Colonic mucosa (tissue), 4 donors: ENCODE data around the gene FNDC3A. TPM values are rescaled to one million over a fixed set of nuclear protein-coding genes. Genes with fewer than 3 reads are reported as not detected.

Experiments
- DNase-seq: peaks from one replicate; pipeline ENCODE4 v3.0.0-alpha.2; 2020
- H3K27ac ChIP-seq: fragments of 200-600 bp; one replicate; pipeline ENCODE4 v1.8.0; 2021
- H3K27me3 ChIP-seq: fragments of 200-600 bp; one replicate; pipeline ENCODE4 v1.8.0; 2021
- H3K36me3 ChIP-seq: fragments of 200-600 bp; one replicate; pipeline ENCODE4 v1.8.0; 2021
- H3K4me1 ChIP-seq: fragments of 200-600 bp; one replicate; pipeline ENCODE4 v1.8.0; 2021; ENCODE audit warnings: mild to moderate bottlenecking
- H3K4me3 ChIP-seq: fragments of 200-600 bp; one replicate; pipeline ENCODE4 v1.8.0; 2021
- H3K9ac ChIP-seq, 2 donors: one replicate each; pipeline ENCODE4 v1.7.0; 2013; ENCODE audit warnings: control low read depth in 2 of 2, low read depth in 2 of 2, low read length in 2 of 2
- H3K9me3 ChIP-seq: fragments of 200-600 bp; one replicate; pipeline ENCODE4 v1.8.0; 2021
- intact Hi-C: fragments of 100-400 bp; cut with DNase I; formaldehyde crosslinking; loops from one replicate; pipeline ENCODE4 v1.14.1; 2022
- total RNA-seq, 2 donors: library from RNA; stranded (reverse); fragmentation: NEBNext Ultra II Directional in 1 of 2; extraction: Animal tissue kit (Norgen Biotek cat#: 25700) in 1 of 2; gene quantifications; one replicate each; pipeline ENCODE4 v1.2.1, GENCODE V29; 2021
- TF ChIP-seq, protein P1 (sequence below): fragments of 200-600 bp; IDR thresholded peaks from one replicate; pipeline ENCODE4 v1.8.0; 2022; ENCODE audit warnings: antibody characterized with exemption, mild to moderate bottlenecking
- donor health status: healthy.
- donor health status: DM: no; HTN: no; CAD: no.
- donor health status: DM: no; HTN: no; CAD: no.

FNDC3A gene
- total RNA-seq, 2 donors from 2014 or later, result 33.9 to 55.3 TPM

DNA sequence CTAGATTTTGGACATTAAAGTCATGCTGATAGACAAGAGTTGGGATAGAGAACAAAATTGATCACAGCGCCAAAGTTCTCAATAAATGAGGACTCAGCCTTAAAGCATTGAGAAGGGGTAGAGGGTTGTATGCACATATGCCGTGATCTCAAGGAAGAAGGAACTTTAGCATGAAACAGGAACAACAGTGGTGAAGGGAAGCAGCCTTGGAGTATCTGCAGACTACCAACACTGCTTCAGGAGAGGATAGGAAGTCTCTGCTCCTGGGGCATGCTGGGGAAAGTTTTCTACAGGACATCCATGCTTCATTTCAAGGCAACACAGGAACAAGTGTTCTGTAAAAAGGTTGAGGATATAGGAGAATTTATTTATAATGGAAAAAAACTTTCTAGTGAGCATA is 132.5 kb downstream of the FNDC3A start:
- Histone ChIP-seq H3K4me1 (no peaks in the 10 kb centered on the region), H3K36me3 (no peaks in the 10 kb centered on the region), H3K27me3 (no peaks in the 10 kb centered on the region), H3K9me3 (no peaks in the 10 kb centered on the region), H3K9ac (no peak overlapping the region), H3K4me3 (no peak overlapping the region), H3K27ac (no peak overlapping the region)
- DNase-seq, result no peak
- TF ChIP-seq, protein P1, sequence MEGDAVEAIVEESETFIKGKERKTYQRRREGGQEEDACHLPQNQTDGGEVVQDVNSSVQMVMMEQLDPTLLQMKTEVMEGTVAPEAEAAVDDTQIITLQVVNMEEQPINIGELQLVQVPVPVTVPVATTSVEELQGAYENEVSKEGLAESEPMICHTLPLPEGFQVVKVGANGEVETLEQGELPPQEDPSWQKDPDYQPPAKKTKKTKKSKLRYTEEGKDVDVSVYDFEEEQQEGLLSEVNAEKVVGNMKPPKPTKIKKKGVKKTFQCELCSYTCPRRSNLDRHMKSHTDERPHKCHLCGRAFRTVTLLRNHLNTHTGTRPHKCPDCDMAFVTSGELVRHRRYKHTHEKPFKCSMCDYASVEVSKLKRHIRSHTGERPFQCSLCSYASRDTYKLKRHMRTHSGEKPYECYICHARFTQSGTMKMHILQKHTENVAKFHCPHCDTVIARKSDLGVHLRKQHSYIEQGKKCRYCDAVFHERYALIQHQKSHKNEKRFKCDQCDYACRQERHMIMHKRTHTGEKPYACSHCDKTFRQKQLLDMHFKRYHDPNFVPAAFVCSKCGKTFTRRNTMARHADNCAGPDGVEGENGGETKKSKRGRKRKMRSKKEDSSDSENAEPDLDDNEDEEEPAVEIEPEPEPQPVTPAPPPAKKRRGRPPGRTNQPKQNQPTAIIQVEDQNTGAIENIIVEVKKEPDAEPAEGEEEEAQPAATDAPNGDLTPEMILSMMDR, result no peak
- intact Hi-C loops, result no loop called here

GRCh38 chr13:49110122-49110912 is 134.6 kb downstream of the FNDC3A start:
- intact Hi-C loops, result loop anchor here (5.0 kb wide), 1 partner anchor 138 kb away; no protein-coding TSS in a partner anchor
- H3K4me1 ChIP-seq, result peaks cover 5% of the 10 kb centered on the region
- H3K9ac ChIP-seq, result peak overlapping the region in 1 of 2 donors; percentile 55
- H3K36me3 ChIP-seq, result no peaks in the 10 kb centered on the region
- peak overlapping the region; percentile 69 for H3K27ac ChIP-seq
- H3K4me3 ChIP-seq, result peak overlapping the region; percentile 44
- TF ChIP-seq, protein P1, result no peak
- no peaks in the 10 kb centered on the region for H3K27me3 ChIP-seq
- peak; percentile 88 for DNase-seq
- no peaks in the 10 kb centered on the region for H3K9me3 ChIP-seq

- TF ChIP-seq, protein P1, result no peak
- peak overlapping the region in 1 of 2 donors; percentile 22 for H3K9ac ChIP-seq
- peaks cover 5% of the 10 kb centered on the region for H3K4me1 ChIP-seq
- no peak for DNase-seq
- intact Hi-C loops, result loop anchor here (5.0 kb wide), 1 partner anchor 139 kb away; no protein-coding TSS in a partner anchor
- peak overlapping the region; percentile 44 for H3K4me3 ChIP-seq
- no peaks in the 10 kb centered on the region for H3K9me3 ChIP-seq
- H3K27me3 ChIP-seq, result no peaks in the 10 kb centered on the region
- H3K36me3 ChIP-seq, result no peaks in the 10 kb centered on the region
- H3K27ac ChIP-seq, result no peak overlapping the region
These were observed 135.1 kb downstream of the FNDC3A start for GRCh38 chr13:49110913-49111170.

DNA sequence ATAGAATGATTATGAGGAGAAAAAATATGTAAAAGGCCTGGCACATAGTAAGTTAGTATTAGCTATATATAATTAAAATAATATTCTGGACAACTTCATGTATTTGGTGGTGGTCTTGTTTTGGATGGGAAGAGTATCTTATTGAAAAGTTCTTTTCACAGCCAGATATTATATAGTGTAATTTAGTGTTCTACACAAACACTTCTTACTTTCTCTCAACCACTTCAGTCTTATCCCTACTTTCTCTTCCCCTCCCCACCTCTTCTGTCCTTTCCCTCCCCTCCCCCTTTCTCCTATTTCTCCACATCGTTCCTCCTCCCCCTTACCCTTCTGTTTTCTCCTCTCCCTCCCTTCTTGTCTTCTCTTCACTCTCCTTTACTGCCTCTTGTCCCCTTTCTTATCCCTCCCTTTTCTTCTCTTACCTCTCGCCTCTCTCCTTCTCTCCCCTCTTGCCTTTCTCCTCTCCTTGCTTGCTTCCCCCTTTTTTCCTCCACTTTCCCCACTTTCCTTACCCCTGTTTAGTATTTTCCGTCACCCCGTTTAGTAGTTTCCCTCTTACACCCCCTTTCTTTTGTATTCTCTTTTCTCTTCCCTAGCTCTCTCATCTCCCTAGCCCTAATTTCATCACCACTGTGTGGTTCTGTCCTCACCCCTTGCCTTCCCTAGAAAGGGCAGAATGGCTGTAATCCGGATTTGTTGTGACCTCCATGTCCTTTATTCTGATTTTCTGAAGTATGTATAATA is 137.2 kb downstream of the FNDC3A start:
- Histone ChIP-seq H3K27ac (no peak overlapping the region), H3K9ac (no peak overlapping the region), H3K27me3 (no peaks in the 10 kb centered on the region), H3K4me1 (peaks cover 5% of the 10 kb centered on the region), H3K36me3 (no peaks in the 10 kb centered on the region), H3K4me3 (no peak overlapping the region), H3K9me3 (no peaks in the 10 kb centered on the region)
- TF ChIP-seq, protein P1, result no peak
- DNase-seq, result no peak
- intact Hi-C loops, result loop anchor here (5.0 kb wide), 1 partner anchor 141 kb away; no protein-coding TSS in a partner anchor

DNA sequence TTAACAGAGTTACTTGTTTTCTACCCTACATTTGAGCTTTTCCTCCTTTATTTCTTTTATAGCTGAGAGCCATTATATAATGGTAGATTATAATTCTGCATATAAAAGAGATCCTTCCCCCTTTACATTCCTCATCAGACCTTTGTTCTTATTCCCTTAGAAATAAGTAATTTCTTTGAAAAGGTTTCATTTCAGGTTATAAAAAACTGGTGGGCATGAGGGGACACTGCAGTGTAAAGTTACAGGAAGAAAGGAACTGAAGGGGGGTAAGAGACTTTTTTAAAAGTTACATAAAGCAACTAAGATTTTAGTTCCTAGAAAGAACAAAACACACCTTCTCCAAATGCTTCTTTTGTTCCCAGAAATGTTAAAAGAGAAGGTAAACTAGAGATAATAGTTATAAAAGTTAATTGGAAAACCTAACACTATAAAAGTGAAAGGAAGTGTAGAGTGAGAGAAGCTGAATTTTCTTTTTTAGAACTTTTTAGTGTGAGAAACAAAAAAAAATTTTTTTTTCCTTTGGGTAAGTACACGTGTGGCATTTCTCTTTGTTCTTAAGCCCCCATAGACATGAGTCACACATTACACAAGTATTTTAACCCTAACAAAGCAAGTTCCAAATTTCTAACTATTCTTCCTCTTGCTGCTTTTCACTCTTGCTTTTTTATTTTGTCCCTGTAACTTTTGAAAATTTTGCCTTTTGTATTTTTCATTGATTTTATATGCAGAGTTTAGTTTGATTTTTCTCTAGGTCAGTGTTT is 138.0 kb downstream of the FNDC3A start:
- H3K27ac ChIP-seq, result no peak overlapping the region
- no peak overlapping the region for H3K4me3 ChIP-seq
- no peaks in the 10 kb centered on the region for H3K9me3 ChIP-seq
- intact Hi-C loops, result loop anchor here (5.0 kb wide), 1 partner anchor 141 kb away; no protein-coding TSS in a partner anchor
- no peaks in the 10 kb centered on the region for H3K36me3 ChIP-seq
- H3K4me1 ChIP-seq, result peaks cover 5% of the 10 kb centered on the region
- DNase-seq, result no peak
- H3K27me3 ChIP-seq, result no peaks in the 10 kb centered on the region
- TF ChIP-seq, protein P1, result no peak
- no peak overlapping the region for H3K9ac ChIP-seq
